HG02870 (cell line): ENCODE results near the gene WDR5B.
A peak's percentile ranks its signal among the peaks of the same experiment; 100 is the strongest.
"Not testable (repeated sequence)": the region's sequence is repeated elsewhere in the genome, so short reads cannot be mapped to it uniquely, and the experiment has no call there.

Experiments used
- ATAC-seq: cut with Tn5 transposase; IDR thresholded peaks from one replicate; pipeline ENCODE4 v1.9.1; 2021; ENCODE audit warnings: mild to moderate bottlenecking, moderate library complexity; ENCODE audit not compliant: unreplicated experiment

WDR5B gene

GRCh38 chr3:122415762-122416654, at the start of gene WDR5B:
TSS of gene WDR5B (minus strand) at chr3:122416062. CDS start at chr3:122415528, 534 bp downstream.
- peak; percentile 81 for ATAC-seq

GRCh38 chr3:122464659-122465058, 48.8 kb upstream of the WDR5B start:
- no peak for ATAC-seq

DNA sequence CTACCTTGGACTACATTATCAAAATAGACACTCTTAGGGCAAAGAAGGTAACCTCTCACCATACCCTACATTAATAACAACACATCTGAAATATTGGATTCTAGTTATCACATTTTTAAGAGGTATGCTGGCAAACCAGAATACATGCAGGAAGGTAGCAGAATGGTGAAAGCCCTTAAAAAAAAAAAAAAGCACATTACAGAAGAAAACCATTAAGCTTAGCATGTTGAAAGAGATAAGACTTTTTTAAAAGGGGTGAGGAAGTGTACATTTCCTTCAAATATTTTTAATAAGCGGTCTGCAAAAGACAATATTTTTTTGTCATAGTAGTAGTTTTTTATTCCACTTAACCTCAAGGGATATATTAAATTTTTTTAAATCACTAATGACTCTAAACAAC, 46.5 kb upstream of the WDR5B start:
- ATAC-seq, result no peak

DNA sequence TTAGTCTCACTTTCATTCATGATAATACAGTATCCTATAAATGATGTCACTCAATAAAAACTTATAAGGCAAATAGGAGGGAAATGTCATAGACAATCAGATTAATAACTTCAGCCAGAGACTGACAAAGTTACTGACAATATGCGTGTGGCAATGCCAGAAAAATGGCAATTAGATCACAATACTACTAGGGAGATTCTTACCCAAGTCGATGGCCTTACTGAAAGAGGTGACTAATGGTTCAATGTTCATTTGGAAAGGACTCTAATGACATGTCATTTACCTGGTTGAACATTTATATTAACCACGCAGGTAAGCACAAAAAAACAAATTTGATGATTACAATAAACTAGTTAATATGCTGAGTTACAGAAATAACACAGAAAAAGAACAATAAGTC, 45.9 kb upstream of the WDR5B start:
- no peak for ATAC-seq

GRCh38 chr3:122458992-122459391, 43.1 kb upstream of the WDR5B start:
- no peak for ATAC-seq

DNA sequence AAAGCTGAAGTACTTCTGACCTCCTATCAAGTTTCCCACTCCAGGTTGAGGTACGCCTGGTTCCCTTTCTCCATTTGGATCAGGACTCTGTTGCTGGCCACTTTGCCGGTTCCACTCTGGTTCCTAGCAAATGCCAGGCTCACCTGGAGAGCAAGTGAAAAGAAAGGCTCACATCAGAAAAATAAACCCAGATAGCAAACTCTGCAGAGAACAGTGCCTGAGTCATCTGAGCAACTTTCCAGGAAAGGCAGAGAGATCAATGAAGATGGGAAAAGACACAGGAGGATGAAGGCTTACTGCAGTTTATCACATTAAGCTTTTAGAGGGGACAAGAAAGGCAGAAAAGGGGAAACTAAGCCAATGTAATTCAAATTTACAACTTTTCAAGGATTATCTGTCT, 41.8 kb upstream of the WDR5B start:
- no peak for ATAC-seq

DNA sequence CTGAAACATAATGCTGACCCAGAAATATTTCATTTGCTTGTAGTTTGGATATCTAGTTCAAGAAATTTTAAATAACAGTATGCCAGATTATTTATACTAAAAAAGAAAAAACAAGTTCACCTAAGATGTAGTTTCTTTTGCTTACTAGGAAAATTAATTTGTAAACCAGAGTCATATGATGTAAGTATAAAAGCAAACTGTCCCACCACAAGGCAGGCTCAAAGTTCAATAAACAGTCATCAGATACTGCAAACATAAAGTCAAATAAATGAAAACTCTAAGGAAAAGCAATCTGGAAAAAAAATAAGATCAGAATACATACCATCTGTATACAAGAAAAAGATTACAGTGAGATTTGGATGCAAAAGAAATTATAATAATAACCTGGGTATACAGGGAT, 40.2 kb upstream of the WDR5B start:
- no peak for ATAC-seq

- ATAC-seq, result no peak
Observed at GRCh38 chr3:122451371-122451770, 35.5 kb upstream of the WDR5B start.

DNA sequence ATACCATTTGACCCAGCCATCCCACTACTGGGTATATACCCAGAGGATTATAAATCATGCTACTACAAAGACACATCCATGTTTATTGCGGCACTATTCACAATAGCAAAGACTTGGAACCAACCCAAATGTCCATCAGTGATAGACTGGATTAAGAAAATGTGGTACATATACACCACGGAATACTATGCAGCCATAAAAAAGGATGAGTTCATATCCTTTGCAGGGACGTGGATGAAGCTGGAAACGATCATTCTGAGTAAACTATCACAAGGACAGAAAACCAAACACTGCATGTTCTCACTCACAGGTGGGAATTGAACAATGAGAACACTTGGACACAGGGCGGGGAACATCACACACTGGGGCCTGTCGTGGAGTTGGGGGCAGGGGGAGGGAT, 32.4 kb upstream of the WDR5B start:
- ATAC-seq, result not testable (repeated sequence)

- not testable (repeated sequence) for ATAC-seq
Observed at GRCh38 chr3:122444491-122444887, 28.6 kb upstream of the WDR5B start.

DNA sequence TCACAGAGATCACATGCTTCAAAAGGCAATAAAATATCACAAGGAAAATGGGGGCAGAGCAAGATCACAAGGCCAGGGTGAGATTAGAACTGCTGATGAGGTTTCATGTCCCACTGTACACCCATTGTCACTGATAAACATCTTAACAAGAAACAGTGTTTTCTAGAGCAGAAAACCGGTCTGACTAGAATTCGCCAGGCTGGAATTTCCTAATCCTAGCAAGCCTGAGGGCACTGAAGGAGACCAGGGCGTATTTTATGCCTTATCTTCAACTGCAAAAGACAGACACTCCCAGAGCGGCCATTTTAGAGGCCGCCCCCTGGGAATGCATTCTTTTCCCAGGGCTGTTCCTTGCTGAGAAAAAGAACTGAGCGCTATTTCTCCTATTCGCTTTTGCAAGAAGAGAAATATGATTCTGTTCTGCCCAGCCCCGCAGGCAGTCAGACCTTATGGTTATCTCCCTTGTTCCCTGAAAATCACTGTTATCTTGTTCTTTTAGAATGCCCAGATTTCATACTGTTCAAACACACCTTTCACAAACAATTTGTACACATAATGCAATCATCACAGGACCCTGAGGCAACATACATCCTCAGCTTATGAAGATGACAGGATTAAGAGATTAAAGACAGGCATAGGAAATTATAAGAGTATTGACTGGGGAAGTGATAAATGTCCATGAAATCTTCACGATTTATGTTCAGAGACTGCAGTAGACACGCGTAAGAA, 28.1 kb upstream of the WDR5B start:
- not testable (repeated sequence) for ATAC-seq

DNA sequence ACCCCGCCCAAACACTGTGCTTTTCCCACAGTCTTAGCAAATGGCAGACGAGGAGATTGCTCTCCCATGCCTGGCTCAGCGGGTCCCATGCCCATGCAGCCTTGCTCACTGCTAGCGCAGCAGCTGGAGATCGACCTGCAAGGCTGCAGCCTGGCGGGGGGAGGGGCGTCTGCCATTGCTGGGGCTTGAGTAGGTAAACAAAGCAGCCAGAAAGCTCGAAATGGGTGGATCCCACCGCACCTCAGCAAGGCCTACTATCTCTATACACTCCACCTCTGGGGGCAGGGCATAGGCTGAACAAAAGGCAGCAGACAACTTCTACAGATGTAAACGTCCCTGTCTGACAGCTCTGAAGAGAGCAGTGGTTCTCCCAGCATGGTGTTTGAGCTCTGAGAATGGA, 27.2 kb upstream of the WDR5B start:
- ATAC-seq, result no peak

GRCh38 chr3:122435950-122436349, 20.1 kb upstream of the WDR5B start:
- ATAC-seq, result no peak

GRCh38 chr3:122430371-122430770, 14.5 kb upstream of the WDR5B start:
- ATAC-seq, result no peak

DNA sequence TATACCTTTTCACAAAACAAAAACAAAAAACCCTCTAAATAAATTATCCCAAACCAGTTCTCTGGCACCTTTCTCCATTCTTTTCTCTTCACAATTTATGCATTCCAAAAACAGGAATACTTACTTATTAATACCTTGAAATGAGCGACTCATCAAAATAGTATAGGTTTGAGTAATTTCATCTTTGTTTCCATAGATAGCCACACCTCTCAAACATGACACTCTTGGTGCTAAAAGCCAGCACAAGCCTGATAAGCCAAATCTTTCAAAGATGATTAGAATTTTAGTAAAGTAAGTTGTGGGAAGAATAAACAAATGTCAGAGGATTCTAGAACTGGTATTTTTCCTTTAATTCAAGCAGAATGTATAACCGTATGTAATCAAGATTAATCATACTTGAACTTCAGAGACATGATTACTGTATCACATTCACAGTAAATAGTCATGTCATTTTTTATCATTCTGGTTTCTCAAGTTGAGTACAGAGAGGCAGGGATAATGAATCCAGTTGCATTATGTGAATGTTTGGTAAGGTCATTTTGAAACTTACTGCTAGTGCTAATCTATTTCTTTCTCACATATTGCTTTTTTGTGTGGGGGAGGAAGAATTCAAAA, 12.1 kb upstream of the WDR5B start:
- ATAC-seq, result peak; percentile 81

GRCh38 chr3:122421836-122422235, 6.0 kb upstream of the WDR5B start:
- ATAC-seq, result no peak

GRCh38 chr3:122421101-122421500, 5.2 kb upstream of the WDR5B start:
- no peak for ATAC-seq

DNA sequence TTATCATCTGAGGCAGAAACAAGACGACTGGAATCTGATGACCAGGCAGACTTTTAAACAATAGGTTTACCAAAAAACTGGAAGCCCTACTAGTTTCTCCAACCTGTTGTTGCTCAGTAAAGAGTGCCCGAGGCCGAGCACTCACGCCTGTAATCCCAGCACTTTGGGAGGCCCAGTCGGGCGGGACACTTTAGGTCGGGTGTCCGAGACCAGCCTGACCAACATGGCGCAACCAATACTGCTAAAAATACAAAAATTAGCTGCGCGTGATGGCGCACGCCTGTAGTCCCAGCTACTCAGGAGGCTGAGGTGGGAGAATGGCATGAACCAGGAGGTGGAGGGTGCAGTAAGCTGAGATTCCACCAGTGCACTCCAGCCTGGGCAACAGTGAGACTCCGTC, 1.1 kb upstream of the WDR5B start:
- ATAC-seq, result no peak

GRCh38 chr3:122415104-122415744, 638 bp downstream of the WDR5B start:
- peak; percentile 58 for ATAC-seq

DNA sequence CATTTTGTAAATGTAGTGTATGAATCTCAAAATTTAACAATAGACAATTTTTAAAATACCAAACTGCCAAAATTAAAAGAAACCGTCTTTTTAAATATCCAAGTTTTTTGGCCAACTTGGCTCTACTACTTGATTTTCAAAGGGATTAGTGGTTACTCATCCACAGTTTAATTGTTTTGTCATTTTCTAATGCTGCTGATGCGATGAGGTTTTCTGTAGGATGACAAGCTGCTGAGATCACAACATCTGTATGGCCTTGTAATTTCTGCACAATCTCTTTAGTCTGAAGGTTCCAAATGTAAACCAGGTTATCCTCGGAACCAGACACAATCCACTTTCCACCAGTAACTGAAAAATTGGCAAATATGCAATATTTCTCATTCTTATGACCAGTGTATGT, 1.5 kb downstream of the WDR5B start:
- ATAC-seq, result no peak

GRCh38 chr3:122410639-122411038, 5.2 kb downstream of the WDR5B start:
- ATAC-seq, result no peak
